ENCODE data around the gene GPR37. TPM values are rescaled to one million over a fixed set of nuclear protein-coding genes. Genes with fewer than 3 reads are reported as not detected.

GPR37 gene, protein sequence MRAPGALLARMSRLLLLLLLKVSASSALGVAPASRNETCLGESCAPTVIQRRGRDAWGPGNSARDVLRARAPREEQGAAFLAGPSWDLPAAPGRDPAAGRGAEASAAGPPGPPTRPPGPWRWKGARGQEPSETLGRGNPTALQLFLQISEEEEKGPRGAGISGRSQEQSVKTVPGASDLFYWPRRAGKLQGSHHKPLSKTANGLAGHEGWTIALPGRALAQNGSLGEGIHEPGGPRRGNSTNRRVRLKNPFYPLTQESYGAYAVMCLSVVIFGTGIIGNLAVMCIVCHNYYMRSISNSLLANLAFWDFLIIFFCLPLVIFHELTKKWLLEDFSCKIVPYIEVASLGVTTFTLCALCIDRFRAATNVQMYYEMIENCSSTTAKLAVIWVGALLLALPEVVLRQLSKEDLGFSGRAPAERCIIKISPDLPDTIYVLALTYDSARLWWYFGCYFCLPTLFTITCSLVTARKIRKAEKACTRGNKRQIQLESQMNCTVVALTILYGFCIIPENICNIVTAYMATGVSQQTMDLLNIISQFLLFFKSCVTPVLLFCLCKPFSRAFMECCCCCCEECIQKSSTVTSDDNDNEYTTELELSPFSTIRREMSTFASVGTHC
- 0.51 to 0.85 TPM (median 0.67 TPM) in 5 replicates for total RNA-seq (2022; extraction: Qiagen RNA extraction)

DNA sequence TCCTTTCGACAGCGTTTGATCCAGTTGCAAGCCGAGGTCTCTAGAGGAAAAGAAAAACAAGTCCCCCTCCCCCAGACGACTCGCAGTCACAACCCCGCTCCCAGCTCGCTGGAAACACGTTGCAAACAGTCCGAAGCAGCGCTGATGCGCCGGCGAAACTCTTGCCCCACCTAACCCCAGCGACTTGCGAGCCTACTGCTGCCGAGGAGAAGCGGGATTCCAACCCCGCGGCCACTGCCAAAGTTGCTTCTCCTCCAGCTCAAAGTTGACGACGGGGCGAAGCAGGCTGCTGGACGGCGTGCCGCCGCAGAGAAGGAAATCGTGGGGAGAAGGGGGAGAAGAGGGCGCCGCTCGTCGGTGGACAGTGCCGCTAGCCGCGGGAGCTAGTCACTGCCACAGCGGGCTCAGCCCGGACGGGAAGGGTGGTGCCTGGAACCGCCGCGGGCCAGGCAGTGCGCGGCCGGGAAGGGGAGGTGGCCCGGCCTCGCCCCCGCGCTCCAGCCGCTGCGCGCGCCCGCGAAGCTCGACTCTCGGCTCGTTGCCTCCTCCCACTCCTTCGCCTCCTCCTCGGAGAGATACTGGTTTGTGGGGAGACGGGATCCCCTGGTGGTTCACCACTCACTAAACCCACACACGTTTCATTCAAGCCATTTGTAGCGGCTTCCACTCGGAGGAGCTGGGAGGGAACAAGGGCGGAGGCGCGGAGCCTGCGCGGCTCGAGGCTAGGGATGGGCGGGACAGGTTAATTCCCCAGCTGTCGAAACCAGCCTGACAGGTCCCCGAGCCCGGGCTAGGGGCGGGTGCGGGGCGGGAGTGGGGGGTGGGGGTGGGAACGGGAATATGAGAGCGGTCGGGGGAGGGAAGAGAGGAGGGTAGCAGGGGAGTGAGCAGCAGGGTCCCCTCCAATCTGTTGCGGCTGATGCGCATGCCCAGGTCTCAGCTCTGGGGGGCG lies at the start of gene GPR37:
GPR37 (minus strand) TSS at position 392 of the 952 bp plus-strand sequence. CDS start 816 bp downstream, outside the sequence.

Other genes with a start within 250 kb of the GPR37 start
- gene POT1, start 164.0 kb upstream of the GPR37 start, total RNA-seq (2022; extraction: Qiagen RNA extraction) = 10.6 to 19.2 TPM (median 13.1 TPM) in 5 replicates